Fibroblast of skin of right quadriceps (primary cell): ENCODE results near the gene PCLO.

Experiments used
- DNase-seq: peaks from one replicate; pipeline ENCODE4 v3.0.0-alpha.2; 2013

PCLO gene

DNA sequence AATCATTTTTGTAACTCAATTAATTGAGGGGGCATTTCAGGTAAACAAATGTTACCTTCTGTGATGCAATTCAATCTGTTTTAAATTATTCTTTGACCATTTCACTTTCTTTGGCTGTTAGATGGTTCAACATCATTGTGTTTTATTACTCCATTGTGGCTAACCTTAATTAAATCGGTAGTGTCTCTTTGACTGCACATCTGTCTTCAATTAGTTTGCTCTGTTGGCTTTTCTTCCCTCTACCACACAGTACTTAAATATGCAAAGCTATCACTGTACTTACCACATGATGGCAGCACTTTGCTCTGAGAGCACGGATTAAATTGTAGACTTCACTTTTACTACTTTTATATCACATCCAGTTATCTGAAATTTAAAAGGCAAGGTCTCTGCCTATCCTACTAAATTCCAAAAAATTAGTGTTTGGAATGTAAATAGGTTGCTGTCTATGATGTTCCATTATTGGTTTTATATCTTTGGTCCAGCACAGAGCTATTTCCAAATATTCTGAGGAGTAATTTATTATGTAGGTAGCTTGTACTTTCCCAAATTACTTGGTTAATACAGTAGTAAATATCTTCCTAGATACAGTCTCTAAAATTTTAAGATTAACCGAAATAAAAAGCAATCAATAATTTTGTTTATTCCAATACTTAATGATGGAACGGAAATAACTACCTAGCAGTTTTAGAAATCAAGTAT is 352.0 kb downstream of the PCLO start:
- DNase-seq, result peak; percentile 93

DNA sequence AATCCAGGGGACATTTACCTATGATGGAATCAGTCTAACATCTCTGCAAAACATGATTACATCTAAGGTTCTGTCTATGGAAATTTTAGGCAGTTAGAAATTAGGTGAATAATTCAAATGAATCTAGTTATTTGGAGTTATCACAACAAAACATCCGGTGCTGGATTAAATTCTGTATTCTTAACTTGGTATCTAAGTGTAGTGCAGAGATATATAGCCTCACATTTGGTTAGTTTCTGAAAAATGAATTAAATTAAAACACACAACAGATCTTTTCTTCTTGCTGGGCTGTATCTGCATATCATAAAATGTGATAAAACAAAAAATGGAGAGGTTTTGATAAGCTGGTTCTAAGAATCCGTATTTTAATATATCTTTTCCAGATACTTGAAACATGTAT is 354.1 kb downstream of the PCLO start:
- no peak for DNase-seq

DNA sequence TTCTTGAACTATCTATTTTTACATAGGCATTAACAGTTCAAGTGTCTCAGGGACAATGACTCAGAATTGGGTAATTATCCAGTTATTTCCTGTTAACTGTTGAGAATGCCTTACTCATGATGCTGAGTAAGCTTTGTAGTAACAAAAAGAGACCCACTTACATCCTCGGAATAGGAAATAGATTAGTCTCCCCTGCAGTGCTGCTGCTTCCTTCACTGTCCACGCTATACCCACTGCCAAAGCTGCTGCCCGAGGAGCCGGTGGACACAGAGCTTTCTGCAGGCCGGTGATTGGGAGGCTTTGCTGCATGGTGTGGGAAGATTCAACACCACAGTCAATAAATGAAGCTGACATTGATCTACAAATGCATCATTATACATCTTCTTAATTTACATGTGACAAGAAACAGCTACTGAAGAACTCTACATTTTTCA is 357.1 kb downstream of the PCLO start:
- peak; percentile 94 for DNase-seq

DNA sequence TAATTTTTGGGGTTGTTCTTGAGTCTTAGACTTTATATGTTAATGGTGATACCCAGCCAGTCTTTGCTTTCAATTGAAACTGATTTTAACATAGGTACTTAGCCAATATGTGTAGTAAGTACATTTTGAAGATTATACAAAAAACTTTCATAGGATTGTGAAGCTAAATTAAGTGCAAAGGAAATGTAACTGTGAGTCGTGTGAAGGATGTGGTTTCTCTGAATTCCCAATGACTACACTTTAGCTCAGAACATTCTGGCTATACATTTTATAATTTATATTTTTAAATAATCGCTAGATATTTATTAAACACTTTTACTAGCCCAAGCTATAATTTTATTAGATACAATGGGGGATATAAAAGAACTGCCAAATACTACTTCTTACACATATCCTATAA is 359.3 kb downstream of the PCLO start:
- peak; percentile 16 for DNase-seq

DNA sequence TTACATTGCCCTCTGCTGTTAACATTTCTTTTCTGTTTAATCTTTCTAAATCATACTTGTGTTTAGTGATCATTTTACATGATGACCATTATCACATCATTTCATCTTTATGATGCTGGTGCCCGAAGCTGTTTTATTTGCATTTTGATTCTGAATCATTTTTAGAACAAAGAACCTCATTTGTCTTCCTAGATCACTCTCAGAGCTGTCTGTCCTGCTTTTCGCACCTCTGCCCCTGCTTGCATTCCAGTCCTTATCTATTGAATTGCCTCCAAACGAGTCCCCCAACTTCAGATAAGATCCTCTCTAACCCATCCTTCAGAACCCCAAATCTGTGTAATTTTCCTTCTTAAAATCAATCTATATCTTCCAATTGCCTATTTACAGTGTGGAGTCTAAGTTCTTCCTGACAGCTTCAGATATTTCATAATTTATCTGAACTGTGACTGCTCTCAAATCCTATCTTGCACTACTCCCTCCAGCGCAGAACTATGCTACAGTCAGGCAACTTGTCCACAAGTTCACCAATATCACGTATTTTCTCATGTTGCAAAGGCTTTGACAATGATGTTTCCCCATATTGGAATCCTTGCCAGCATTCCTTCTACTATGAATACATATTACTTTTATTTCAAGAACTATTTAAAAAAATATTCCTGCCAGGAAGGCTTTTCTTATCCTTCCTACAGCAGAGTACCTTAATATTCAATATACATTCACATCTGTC is 372.6 kb downstream of the PCLO start:
- DNase-seq, result peak; percentile 60

DNA sequence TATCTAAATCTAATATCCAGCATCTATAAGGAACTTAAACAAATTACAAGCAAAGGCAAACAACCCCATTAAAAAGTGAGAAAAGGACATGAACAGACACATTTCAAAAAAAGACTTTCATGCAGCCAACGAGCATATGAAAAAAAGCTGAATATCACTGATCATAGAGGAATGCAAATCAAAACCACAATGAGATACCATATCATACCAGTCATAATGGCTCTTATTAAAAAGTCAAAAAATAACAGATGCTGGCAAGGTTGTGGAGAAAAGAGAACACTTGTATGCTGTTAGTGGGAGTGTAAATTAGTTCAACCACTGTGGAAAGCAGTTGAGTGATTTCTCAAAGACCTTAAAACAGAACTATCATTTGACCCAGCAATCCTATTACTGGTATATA is 384.7 kb downstream of the PCLO start:
- DNase-seq, result peak; percentile 49

DNA sequence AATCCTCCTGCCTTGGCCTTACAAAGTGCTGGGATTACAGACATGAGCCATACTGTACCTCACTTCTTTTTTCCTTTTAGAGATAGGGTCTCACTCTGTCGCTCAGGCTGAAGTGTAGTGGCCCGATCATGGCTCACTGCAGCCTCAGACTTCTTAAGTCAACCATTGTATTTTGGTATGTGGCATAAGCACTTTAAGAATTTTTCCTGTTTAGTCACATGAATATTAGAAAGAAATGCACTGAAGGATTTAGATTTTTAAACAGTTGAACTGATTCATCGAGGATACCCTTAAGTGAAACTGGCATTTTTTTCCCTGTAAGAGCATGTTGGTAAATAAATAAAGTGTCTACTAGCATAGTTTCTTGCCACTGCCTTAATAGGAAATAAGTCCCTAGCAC is 399.8 kb downstream of the PCLO start:
- no peak for DNase-seq

DNA sequence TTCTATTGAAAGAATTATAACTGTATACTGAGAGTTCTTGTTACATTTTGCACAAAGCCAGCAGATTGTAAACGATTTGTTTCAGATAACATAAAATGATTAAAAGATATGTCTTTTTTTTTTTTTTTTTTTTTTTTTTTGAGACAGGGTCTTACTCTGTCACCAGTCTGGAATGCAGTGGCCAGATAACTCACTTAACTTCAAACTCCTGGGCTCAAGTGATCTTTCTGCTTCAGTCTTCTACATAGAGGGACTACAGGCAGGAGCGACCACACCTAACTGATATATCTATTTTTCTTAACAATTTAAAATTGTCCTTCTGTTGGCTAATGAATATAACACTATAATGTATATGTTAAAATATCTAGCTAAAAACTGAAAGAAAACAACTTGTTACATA is 401.9 kb downstream of the PCLO start:
- DNase-seq, result no peak

DNA sequence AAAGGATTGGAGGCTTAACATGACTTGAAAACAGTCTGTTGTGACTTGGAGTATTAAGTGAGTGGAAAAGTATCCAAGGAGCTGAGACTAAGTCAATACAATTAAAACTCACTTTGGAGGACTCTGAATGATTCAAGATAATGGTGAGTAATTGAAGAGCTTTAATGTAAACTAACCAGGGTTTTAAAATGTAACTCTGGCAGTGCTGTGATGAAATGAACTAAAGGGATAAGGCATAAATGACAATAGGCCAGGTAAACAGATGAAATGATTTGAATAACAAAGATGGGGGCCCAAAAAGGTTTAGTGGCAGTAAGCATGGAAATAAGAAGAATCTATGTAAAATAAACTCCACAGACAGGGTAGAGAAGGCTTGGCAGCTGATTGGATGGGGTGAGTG is 402.6 kb downstream of the PCLO start:
- DNase-seq, result no peak

DNA sequence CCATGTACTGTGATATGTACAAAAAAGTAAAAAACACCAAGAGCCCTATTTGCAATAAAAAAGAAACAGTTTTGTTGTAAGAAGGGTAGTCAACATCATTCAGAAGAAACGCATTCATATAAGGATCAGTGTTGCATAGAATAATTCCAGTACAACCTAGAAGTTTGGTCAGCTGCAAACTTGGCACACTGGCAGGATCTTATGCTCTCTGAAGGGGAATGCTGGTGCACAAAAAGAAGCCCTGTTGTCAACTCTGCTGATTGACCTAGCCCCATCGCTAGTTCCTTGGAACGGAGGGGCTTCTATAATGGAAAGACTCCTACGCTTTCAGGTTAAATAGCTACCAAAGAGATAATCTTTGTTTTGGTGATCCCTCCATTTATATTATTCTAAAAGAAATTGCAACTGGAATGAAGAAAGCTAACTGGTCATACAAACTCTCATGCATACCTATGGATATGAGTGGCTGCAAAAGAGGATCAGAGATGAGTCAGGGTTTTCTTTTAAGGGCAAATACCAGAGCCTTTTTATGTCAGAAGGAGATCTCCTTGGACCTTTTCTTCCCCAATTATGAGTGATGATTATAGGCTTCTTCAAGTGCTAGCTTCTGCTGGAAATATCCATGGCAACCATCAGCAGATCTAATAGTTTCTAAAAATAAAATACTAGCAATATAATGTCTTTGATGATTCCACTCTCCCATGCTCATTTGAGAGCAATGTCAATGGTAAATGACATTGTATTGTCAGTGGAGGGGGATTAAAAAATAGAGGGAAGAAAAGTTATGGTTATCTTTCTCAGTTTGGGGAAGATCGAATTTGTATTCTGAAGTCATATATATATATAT is 406.8 kb downstream of the PCLO start:
- DNase-seq, result peak; percentile 74

DNA sequence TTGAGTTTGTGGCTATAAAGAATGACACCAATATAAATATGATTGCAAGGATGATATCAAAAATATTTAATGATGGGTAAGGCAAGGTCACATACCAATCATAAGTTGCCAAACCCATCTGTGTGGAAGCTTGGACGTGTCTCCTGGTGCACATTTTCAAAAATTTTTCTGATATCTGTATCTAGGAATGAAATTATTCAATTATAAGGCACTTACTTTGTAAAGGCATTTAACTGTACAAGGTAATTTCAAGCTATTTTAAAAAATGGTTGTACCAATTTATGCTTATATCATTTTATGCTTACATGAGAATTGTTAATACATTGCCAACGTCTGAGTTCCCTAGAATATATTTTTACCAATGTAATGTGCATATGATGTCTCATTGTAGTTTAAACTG is 412.7 kb downstream of the PCLO start:
- no peak for DNase-seq

DNA sequence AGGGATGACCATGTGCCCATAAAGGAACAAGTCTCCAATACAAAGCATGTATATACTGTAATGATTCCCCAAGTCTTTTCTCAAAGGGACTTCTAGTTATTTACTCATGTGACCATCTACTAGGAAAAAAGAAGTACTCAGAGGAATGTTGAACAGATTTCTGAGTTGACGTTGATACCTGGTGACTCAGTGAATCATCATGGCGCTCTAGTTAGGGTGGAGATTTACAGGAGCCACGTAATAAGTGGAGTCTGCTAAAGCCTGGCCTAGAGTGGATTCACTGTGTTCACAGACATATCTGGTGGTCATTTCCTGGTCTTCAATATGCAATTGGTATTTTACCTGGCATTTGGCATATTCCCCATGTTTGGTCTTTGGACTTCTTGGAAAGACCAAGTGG is 416.9 kb downstream of the PCLO start:
- DNase-seq, result no peak

DNA sequence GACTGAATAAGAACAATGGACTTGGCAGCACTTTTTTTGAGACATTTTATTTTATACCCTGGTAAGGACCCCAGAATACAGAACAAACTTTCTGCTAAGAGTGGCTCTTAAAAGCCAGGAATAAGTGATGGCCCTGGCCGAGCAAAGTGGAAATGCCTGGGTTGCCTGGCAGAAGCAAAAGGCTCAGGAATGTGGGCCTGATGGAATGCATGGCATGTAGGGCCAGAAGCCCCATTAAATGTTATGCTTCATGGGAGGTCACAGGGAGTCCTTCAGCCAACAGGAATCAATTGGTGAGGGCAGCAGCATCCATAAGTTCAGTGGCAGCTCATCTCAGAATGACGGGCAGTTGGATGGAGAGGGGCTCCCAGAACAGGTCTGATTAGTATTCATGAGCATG is 417.6 kb downstream of the PCLO start:
- no peak for DNase-seq

DNA sequence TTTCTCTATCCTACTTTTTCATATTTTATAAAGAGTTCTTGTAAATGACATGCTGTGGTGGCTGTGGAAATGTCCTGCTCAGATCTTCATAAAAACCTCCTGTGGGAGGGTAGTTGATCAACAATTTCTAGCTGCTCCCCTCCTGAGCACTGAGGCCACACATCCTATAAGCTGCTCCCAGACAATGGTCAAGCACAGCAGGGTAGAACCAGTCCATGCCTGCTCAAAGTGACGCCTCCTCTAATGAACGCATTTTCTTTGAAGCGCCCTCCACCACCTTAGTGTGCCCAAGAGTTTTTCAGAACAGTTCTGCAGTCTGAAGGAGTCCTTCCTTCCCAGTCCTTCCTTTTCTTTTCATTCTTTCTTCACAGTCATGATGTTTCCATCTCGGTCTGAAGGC is 420.5 kb downstream of the PCLO start:
- DNase-seq, result no peak

DNA sequence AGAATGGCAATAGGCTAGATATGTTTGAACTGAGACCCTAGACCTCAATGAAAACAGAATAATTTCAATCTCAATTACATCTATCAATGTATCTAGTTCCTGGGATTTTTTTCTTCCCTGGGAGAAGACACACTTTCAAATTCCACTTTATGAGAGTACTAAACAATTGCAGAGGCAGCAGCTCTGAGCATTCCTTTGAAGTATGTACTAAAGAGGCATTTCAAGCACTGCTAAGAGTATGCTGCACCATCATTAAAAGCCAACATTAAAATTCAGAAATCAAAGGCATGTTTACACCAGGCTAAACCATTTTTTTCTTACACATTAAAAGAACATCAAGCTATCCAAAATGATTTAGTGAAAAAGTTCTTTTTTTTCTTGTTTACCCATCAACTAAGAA is 421.2 kb downstream of the PCLO start:
- DNase-seq, result no peak

DNA sequence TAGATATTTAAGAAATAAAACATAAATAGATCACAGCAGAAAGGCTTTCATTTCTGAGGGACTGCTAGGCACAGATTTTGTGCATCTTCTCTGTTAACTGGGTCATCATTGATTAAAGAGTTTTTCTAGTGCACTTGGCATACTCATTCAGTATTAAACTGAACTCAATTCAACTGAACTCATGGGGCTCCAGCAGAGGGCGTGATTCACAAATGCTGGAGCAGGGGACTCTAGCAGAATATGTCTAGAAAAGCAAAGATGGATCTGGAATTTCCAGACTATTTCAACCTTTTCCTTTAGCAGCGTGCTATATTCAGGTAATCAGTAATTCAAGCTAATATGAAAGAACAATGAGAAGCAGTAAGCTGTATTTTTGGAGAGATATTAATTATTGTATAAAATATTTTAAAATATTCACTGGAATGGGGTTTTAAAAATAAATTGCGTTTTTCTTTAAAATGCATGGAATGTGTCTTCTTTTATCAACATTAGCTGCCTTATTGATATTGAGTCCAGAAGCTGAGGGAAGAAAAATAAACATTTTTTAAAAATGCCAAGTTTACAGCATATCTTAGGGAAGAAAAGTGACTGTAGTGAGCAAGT is 422.3 kb downstream of the PCLO start:
- peak; percentile 54 for DNase-seq

DNA sequence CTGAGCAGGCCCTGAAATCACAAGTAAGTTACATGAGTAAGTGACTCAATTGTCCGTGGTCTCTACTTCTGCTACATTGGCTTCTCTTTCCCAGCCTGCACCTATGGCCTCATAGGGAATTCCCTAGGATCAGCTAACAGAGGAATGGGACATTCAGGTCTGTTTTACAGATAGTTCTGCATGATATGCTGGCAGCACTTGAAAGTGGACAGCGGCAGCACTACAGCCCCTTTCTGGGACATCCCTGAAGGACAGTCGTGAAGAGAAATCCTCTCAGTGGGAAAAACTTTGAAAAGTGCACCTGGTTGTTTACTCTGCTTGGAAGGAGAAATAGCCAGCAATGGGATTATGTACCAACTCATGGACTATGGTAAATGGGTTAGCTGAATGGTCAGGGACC is 426.1 kb downstream of the PCLO start:
- DNase-seq, result no peak

DNA sequence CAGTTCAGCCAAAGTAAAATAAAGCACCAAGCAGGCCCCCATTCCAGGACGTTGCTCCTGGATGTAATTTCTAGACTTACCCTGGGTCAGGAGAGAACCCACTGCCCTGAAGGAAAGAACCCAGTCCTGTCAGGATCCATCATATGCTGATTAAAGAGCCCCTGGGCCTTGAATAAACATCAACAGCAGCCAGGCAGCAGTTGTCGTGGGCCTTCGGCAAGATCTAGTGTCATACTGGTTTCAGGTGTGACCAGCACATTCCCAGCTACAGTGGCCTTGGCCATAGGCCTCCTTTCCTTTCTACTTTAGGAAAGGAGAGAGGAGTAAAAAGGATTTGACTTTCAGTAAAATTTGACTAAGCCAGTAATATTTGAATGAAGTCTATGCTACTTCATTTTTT is 430.0 kb downstream of the PCLO start:
- no peak for DNase-seq

DNA sequence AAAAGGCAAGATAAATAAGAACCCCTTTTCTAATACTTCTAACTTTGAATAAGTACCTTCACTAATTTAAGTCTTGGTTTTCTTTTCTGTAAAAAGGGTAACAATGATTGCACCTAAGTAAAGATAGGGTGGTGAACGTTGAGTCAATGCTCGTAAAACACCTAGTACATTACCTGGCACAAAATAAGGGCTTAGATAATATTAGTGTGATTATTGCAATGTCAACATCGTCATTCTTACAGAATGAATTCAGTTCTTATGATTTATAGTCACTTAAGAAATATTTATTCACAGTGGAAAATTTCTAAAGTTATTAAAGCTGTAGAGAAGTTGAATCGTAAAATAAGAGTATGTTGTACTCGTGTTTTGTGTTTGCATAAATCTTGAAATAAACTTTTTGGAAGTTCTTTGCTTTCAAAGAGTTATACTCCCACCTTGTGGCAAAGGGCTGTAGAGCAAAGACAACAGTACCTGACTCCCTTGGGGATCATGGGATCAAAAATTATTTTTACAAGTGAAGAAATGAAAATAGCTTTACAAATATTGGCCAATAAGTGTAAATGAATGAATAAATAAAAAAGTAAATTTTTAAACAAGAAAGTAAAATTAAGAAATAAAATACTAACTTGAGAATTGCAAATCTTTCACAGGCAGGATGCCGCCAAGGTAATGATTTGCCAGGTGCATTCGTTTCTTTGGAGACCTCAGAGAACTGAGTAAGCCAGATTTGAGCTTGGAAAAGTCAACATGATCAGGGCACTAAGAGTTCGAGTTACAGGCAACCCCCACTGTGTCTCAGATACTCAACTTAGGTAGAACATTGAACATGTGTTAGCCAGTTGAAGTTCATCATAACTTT is 433.3 kb downstream of the PCLO start:
- DNase-seq, result peak; percentile 38

DNA sequence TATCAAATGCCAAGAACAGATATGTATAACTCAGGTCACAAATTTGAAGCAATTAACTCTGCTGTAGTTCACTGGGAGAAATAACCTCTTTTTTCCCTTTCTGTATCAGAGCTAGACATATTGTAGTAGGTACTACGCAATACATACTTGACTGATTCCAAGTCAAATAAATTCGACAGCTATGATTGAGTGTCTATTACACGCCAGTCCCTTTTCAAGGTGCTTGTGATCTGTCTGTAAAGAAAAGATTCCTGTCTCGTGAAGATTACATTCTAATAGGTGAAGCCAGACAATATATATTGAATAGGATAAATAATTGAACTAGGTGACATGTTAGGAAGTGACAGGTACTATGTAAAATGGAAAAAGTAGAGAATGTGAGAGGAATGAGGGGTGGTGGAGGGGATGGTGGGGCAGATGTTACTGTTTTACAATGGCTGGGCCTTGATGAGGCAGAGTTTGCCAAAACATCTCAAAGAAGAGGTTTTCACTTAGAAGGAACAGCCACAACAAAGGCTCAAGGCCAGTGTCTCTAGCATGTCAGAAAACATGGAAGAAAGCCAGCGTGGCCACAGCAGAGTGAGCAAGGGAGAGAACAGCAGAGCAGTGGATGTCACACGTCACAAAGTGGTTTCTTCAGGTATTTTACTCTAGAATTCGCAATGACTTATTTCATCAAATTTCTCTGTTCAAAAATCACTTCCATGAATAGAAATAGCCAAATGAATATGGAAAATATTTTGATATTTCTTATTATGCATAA is 436.5 kb downstream of the PCLO start:
- DNase-seq, result no peak

DNA sequence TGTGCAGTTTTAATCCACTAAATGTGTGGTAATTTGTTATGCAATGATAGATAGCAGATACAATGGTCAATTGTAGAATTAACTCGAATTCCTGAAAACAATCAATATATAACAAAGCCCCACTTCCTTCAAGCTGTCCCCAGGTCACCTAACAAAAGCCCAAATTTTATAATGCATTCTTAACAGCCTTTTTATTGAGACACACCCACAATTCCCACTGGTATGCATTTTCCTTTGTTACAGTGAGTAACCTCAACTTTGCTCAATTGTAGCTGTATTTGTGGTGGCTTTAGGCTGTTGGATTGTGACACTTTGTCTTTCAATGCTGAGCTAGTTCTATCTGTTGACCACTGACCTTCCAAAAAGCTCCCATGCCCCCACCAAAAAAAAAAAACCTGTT is 439.3 kb downstream of the PCLO start:
- DNase-seq, result no peak

DNA sequence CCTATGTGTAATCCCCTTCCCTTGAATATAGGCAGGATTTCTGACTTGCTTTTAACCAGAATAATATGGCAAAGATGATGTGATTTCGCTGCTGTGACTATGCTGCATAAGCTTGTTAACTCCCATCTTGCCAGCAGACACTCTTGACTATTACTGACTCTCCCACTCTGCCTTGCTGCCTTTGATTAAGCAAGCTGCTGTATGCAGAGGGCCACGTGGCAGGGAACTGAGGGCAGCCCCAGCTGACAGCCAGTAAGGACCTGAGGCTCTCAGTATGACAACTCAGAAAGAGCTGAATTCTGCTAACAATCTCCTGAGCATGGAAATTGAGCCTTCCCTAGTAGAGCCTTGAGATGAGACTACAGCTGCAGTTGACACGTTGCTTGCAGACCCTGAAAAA is 439.7 kb downstream of the PCLO start:
- DNase-seq, result no peak
